ENCODE measurements around the gene CDH23.

DNA sequence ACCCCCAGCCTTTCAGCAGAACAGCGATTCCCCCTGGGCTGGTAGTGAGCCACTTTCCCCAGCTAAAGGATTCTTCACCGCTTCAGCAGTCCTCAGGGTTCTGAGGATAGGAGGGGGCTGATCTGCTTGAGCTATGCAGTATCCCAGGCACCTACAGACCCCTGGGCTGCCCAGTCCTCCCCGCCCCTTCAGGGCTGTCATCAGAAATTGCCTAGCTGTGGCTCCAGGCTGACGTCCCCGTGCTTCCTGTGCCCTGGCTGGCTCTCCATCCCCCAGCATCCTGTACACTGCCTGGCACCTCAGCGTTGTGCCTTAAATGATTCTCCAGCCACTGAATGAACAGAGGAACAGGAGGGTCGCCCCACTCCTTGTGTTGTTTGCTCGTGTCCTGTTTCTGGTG, 38.4 kb upstream of the CDH23 start:
- TF ChIP-seq SIN3A (IDR thresholded peaks at IDR 0.05; ENCODE audit: low read depth, low read length) = no peak
- TF ChIP-seq, protein P1, sequence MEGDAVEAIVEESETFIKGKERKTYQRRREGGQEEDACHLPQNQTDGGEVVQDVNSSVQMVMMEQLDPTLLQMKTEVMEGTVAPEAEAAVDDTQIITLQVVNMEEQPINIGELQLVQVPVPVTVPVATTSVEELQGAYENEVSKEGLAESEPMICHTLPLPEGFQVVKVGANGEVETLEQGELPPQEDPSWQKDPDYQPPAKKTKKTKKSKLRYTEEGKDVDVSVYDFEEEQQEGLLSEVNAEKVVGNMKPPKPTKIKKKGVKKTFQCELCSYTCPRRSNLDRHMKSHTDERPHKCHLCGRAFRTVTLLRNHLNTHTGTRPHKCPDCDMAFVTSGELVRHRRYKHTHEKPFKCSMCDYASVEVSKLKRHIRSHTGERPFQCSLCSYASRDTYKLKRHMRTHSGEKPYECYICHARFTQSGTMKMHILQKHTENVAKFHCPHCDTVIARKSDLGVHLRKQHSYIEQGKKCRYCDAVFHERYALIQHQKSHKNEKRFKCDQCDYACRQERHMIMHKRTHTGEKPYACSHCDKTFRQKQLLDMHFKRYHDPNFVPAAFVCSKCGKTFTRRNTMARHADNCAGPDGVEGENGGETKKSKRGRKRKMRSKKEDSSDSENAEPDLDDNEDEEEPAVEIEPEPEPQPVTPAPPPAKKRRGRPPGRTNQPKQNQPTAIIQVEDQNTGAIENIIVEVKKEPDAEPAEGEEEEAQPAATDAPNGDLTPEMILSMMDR (IDR thresholded peaks at IDR 0.05 in 2 of 3, conservative IDR thresholded peaks at IDR 0.05 in 1 of 3; ENCODE audit: control insufficient read depth in 2 of 3, extremely low read depth in 1 of 3, insufficient read depth in 1 of 3, low read depth in 3 of 3, low read length in 3 of 3) = no peak
- TF ChIP-seq, protein P2, sequence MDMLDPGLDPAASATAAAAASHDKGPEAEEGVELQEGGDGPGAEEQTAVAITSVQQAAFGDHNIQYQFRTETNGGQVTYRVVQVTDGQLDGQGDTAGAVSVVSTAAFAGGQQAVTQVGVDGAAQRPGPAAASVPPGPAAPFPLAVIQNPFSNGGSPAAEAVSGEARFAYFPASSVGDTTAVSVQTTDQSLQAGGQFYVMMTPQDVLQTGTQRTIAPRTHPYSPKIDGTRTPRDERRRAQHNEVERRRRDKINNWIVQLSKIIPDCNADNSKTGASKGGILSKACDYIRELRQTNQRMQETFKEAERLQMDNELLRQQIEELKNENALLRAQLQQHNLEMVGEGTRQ (IDR thresholded peaks at IDR 0.05; ENCODE audit: borderline replicate concordance, low read depth, low read length) = no peak
- no peak for TF ChIP-seq POLR2AphosphoS5 (IDR thresholded peaks at IDR 0.05; ENCODE audit: low read length)
- TF ChIP-seq FOS (IDR thresholded peaks at IDR 0.05; ENCODE audit: borderline replicate concordance, extremely low read depth, insufficient read length) = no peak
- TF ChIP-seq EZH2 (IDR thresholded peaks at IDR 0.05; ENCODE audit: borderline replicate concordance, control insufficient read depth, low read depth, low read length) = no peak

All from GM12878 (cell line).